ENCODE results near the gene UBASH3B.

- TF ChIP-seq, protein P1, sequence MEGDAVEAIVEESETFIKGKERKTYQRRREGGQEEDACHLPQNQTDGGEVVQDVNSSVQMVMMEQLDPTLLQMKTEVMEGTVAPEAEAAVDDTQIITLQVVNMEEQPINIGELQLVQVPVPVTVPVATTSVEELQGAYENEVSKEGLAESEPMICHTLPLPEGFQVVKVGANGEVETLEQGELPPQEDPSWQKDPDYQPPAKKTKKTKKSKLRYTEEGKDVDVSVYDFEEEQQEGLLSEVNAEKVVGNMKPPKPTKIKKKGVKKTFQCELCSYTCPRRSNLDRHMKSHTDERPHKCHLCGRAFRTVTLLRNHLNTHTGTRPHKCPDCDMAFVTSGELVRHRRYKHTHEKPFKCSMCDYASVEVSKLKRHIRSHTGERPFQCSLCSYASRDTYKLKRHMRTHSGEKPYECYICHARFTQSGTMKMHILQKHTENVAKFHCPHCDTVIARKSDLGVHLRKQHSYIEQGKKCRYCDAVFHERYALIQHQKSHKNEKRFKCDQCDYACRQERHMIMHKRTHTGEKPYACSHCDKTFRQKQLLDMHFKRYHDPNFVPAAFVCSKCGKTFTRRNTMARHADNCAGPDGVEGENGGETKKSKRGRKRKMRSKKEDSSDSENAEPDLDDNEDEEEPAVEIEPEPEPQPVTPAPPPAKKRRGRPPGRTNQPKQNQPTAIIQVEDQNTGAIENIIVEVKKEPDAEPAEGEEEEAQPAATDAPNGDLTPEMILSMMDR (IDR thresholded peaks at IDR 0.05) = no peak
- TF ChIP-seq EP300 (IDR thresholded peaks at IDR 0.05) = no peak
- TF ChIP-seq POLR2A (IDR thresholded peaks at IDR 0.05) = no peak
- no peak for TF ChIP-seq POLR2AphosphoS5 (IDR thresholded peaks at IDR 0.05)
Observed at GRCh38 chr11:122690384-122690783, 34.9 kb downstream of the UBASH3B start.
